ENCODE results near the gene C2CD4D.
"Not testable (repeated sequence)": the region's sequence is repeated elsewhere in the genome, so short reads cannot be mapped to it uniquely, and the experiment has no call there.

Gene C2CD4D

GRCh38 chr1:151858030-151858746, 18.6 kb upstream of the C2CD4D start:
- DNase-seq: no peak

- DNase-seq: no peak
These were observed 16.3 kb upstream of the C2CD4D start for GRCh38 chr1:151855933-151856332.

- DNase-seq: not testable (repeated sequence)
These were observed 15.9 kb upstream of the C2CD4D start for GRCh38 chr1:151855516-151855915.

- no peak for DNase-seq
These were observed 15.0 kb upstream of the C2CD4D start for GRCh38 chr1:151854658-151855057.

GRCh38 chr1:151853411-151853943, 13.9 kb upstream of the C2CD4D start, which contains the start of gene THEM5:
THEM5 (minus strand) TSS chr1:151853712; CDS start chr1:151853565, 147 bp downstream.
- no peak for DNase-seq

- no peak for DNase-seq
These were observed 13.1 kb upstream of the C2CD4D start for GRCh38 chr1:151852733-151853132.

- no peak for DNase-seq
These were observed 12.3 kb upstream of the C2CD4D start for GRCh38 chr1:151851886-151852285.

GRCh38 chr1:151849871-151850270, 10.3 kb upstream of the C2CD4D start:
- DNase-seq: no peak

GRCh38 chr1:151849126-151849525, 9.5 kb upstream of the C2CD4D start:
- no peak for DNase-seq

GRCh38 chr1:151847867-151848596, 8.4 kb upstream of the C2CD4D start:
- no peak for DNase-seq

- DNase-seq: no peak
These were observed 7.1 kb upstream of the C2CD4D start for GRCh38 chr1:151846686-151847237.

GRCh38 chr1:151846062-151846568, 6.5 kb upstream of the C2CD4D start:
- no peak for DNase-seq

GRCh38 chr1:151843398-151843797, 3.8 kb upstream of the C2CD4D start:
- no peak for DNase-seq

- no peak for DNase-seq
These were observed 1.5 kb upstream of the C2CD4D start for GRCh38 chr1:151841141-151841540.

- no peak for DNase-seq
These were observed 801 bp upstream of the C2CD4D start for GRCh38 chr1:151840421-151840820.

GRCh38 chr1:151839082-151839412, 573 bp downstream of the C2CD4D start:
- no peak for DNase-seq

GRCh38 chr1:151838222-151839081, 1.2 kb downstream of the C2CD4D start:
- no peak for DNase-seq

GRCh38 chr1:151837884-151838221, 1.8 kb downstream of the C2CD4D start:
- no peak for DNase-seq

- peak; percentile 49 for DNase-seq
These were observed 2.4 kb downstream of the C2CD4D start for GRCh38 chr1:151837197-151837596.

- DNase-seq: no peak
These were observed 4.0 kb downstream of the C2CD4D start for GRCh38 chr1:151835596-151835995.

GRCh38 chr1:151834239-151834638, 5.4 kb downstream of the C2CD4D start:
- no peak for DNase-seq

- no peak for DNase-seq
These were observed 6.3 kb downstream of the C2CD4D start for GRCh38 chr1:151833172-151833900.
